HG03280 (cell line): Measurements from ENCODE around the gene PLA2G12B.
"Not testable (repeated sequence)": the region's sequence is repeated elsewhere in the genome, so short reads cannot be mapped to it uniquely, and the experiment has no call there.

Experiments
- ATAC-seq: cut with Tn5 transposase; IDR thresholded peaks from one replicate; pipeline ENCODE4 v1.9.1; 2021; ENCODE audit warnings: mild to moderate bottlenecking, moderate library complexity; ENCODE audit not compliant: unreplicated experiment

The PLA2G12B gene

DNA sequence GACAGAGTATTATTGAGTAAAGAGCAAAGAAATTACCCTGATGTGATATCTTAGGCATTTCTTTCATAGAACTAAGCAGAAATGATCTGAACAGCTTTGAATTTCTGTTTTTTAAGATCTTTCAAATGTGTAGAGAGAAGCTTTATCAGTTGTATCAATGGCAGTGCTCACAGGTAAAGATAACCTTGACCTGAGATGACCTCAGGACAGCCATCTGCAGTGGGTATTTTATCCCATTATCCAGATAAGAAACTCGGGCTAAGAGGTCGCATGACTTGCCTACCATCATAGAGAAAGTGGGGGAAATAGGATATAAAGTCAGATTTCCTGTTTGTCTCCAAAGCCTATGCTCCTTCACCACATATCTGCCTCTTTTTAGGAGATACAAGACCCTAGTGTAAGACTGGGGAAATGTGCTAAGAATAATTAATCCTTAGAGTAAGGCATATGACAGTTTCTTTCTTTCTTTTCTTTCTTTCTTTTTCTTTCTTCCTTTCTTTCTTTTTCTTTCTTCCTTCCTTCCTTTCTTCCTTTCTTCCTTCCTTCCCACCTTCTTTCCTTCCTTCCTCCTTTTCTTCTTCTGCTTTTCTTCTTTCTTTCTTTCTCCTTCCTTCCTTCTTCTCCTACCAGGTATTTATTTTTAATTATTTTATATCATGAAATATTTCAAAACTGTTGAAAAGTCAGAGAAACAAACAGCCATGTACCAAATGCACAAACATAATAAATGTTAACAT, 10.9 kb downstream of the PLA2G12B start:
- no peak for ATAC-seq

GRCh38 chr10:72935361-72935760, 19.2 kb downstream of the PLA2G12B start:
- no peak for ATAC-seq

DNA sequence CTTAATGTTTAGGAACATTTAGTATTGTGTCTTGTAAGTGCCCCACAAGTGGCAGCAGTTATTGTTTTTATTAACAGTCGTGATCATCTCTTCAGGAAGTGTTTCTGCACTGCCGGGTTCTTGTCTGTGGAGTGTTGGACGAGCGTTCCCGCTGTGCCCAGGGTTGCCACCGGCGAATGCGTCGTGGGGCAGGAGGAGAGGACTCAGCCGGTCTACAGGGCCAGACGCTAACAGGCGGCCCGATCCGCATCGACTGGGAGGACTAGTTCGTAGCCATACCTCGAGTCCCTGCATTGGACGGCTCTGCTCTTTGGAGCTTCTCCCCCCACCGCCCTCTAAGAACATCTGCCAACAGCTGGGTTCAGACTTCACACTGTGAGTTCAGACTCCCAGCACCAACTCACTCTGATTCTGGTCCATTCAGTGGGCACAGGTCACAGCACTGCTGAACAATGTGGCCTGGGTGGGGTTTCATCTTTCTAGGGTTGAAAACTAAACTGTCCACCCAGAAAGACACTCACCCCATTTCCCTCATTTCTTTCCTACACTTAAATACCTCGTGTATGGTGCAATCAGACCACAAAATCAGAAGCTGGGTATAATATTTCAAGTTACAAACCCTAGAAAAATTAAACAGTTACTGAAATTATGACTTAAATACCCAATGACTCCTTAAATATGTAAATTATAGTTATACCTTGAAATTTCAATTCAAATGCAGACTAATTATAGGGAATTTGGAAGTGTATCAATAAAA, 22.2 kb downstream of the PLA2G12B start:
- no peak for ATAC-seq

- no peak for ATAC-seq
Observed at GRCh38 chr10:72930276-72930675, 24.3 kb downstream of the PLA2G12B start.

DNA sequence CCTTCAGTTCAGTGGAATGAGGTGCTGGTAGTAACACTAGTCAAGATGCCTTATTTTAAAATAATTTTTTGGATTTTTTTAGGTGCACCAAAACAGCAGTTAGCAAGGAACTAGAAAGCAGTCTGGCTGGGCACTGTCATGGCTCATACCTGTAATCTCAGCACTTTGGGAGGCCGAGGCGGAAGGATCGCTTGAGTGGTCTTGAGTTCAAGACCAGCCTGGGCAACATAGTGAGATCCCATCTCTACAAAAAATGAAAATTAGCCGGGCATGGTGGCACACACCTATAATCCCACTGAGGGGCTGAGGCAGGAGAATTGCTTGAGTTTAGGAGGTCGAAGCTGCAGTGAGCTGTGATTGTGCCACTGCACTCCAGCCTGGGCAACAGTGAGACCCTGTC, 25.8 kb downstream of the PLA2G12B start:
- ATAC-seq = no peak

DNA sequence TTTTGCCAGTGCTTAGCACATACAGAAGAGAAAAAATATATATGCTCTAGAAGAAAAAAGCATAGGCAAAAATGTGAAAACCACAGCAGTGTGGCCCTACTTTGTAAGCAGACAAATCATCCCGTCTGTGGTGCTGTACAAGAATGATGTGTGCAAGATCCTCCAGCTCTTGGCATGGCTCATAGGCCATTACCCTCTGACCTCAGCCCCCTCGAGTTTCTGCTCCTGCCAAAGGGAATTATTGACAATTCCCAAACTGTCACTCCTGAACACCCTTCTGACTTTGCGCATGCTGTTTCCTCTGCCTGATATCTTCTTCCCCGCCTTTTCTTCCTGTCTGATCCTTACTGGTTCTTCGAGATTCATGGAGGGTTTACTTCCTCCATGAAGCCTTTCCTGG, 27.1 kb downstream of the PLA2G12B start:
- ATAC-seq = no peak

DNA sequence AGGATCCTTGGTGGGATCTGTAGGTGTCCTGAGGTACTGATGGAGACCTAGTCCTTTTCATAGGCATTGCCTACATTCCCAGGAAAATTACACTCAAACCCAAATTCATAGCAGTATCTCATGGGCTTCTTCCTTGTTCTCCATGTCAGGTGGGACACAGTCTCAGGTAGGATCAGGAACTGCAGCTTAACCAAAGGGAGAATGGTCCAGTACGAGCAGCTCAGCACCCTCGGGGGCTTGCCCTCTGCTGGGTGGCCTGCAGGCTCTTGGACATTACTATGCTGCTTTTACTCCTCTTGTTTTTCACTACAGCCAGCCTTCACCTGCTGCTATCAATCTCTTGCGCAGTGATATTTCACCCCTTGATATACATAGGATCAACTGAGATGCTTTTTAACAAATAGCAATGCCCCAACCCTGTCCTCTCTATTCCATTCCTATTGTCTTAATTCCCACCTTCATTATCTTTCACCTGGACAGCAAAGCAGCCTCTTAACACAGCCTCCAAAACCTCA, 28.6 kb downstream of the PLA2G12B start:
- no peak for ATAC-seq

- ATAC-seq = no peak
Observed at GRCh38 chr10:72924351-72924750, 30.3 kb downstream of the PLA2G12B start.

DNA sequence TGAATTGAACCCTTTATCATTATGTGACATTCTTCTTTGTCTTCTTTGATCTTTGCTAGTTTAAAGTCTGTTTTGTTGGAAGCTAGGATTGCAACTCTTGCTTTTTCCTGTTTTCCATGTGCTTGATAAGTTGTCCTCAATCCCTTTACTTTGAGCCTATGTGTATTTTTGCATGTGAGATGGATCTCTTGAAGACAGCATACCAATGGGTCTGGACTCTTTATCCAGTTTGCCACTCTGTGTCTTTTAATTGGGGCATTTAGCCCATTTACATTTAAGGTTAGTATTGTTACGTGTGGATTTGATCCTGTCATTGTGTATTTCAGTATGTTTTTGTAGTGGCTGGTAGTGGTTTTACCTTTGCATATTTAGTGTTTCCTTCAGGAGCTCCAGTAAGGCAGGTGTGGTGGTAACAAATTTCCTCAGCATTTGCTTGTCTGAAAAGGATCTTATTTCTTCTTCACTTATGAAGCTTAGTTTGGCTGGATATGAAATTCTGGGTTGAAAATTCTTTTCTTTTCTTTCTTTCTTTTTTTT, 33.4 kb downstream of the PLA2G12B start:
- not testable (repeated sequence) for ATAC-seq

DNA sequence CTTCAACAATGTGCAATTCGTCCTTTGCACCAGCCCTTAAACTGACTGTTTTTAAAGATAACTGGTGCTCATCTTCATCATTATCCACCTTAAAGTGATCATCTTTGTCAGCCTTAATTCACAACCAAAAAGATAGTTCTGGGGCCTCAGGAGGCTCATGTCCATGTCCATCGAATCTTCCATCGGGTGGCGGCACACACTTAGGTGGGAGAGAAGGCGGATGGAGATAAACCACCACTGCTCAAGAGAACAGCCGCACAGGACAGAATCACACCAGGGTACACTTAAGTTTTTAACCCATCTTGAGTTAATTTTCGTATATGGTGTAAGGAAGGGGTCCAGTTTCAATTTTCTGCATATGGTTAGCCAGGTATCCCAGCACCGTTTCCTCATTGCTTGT, 36.3 kb downstream of the PLA2G12B start:
- no peak for ATAC-seq

- not testable (repeated sequence) for ATAC-seq
Observed at GRCh38 chr10:72917803-72918332, 36.7 kb downstream of the PLA2G12B start.

DNA sequence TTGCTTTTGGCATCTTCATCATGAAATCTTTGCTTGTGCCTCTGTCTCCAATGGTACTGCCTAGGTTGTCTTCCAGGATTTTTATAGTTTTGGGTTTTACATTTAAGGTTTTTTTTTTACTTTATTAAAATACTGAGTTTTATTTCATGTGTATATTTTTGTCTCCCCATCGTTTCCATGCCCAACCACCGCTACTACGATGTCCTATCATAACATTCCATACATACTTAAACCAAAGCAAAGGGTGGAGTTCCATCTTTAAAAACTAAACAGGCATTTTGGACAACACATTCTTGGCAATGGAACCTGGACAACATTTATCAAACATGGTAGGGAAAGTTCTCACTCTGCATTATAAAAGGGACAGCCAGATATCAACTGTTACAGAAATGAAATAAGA, 37.4 kb downstream of the PLA2G12B start:
- not testable (repeated sequence) for ATAC-seq

DNA sequence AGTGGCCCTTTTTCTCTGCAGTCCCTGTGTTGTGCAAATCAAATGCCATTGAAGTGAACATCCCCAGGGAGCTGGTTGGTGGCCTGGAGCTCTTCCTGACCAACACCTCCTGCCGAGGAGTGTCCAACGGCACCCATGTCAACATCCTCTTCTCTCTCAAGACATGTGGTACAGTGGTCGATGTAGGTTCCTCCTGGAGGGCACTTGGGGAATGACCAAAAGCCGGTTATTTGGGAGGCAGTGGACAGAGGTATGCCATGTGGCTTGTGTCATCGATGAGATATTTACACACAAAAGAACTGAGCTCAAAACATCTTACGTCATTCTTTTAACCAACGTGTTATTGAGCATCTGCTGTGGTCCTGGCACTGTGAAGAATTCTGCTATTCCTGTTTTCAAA, 41.3 kb downstream of the PLA2G12B start:
- no peak for ATAC-seq

- no peak for ATAC-seq
Observed at GRCh38 chr10:72912736-72913135, 41.9 kb downstream of the PLA2G12B start.

- no peak for ATAC-seq
Observed at GRCh38 chr10:72911758-72912157, 42.8 kb downstream of the PLA2G12B start.

DNA sequence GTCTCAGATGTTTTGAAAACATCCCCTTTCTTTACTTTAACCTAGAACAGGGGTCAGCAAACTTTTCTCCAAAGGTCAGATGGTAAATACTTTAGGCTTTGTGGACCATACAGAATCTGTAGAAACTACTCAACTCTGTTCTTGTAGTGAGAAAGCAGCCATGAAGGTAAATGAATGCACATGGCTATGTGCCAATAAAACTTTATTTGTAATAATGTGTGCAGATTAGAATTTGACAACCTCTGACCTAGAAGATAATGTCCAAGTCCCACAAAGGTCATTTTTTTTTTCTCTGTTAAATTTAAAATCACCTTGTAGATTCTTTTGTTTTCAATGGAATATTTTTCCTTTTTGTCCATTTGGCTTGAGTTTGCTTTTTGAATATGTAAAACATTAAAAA, 43.9 kb downstream of the PLA2G12B start:
- ATAC-seq = no peak

- no peak for ATAC-seq
Observed at GRCh38 chr10:72906446-72906845, 48.2 kb downstream of the PLA2G12B start.

GRCh38 chr10:72904806-72905205, 49.8 kb downstream of the PLA2G12B start:
- no peak for ATAC-seq

- not testable (repeated sequence) for ATAC-seq
Observed at GRCh38 chr10:72903941-72904446, 50.6 kb downstream of the PLA2G12B start.

- ATAC-seq = no peak
Observed at GRCh38 chr10:72899545-72899944, 55.1 kb downstream of the PLA2G12B start.

- ATAC-seq = no peak
Observed at GRCh38 chr10:72898616-72899015, 56.0 kb downstream of the PLA2G12B start.
